ENCODE measurements around the gene GLRB.

GRCh38 chr4:157035471-157035870 lies 40.5 kb upstream of the GLRB start:
- TF ChIP-seq CTCF (IDR thresholded peaks at IDR 0.05 in 2 of 3, conservative IDR thresholded peaks at IDR 0.05 in 1 of 3; ENCODE audit: control insufficient read depth in 2 of 3, extremely low read depth in 1 of 3, insufficient read depth in 1 of 3, low read depth in 3 of 3, low read length in 3 of 3) (no peak), SREBF1 (IDR thresholded peaks at IDR 0.05; ENCODE audit: low read length) (no peak), CHD4 (IDR thresholded peaks at IDR 0.05) (no peak), TAF1 (IDR thresholded peaks at IDR 0.05; ENCODE audit: borderline replicate concordance, low read depth, low read length) (no peak), CEBPB (IDR thresholded peaks at IDR 0.05; ENCODE audit: borderline replicate concordance in 1 of 2, low read depth in 2 of 2, low read length in 2 of 2) (no peak), SP1 (IDR thresholded peaks at IDR 0.05; ENCODE audit: low read depth, low read length) (no peak), EP300 (IDR thresholded peaks at IDR 0.05; ENCODE audit: borderline replicate concordance in 1 of 2, control insufficient read depth in 1 of 2, low read depth in 2 of 2, low read length in 2 of 2) (no peak), BHLHE40 (IDR thresholded peaks at IDR 0.05; ENCODE audit: borderline replicate concordance in 1 of 2, low read depth in 2 of 2, low read length in 1 of 2) (no peak), ELK1 (IDR thresholded peaks at IDR 0.05; ENCODE audit: low read depth, low read length) (no peak), ZBTB33 (IDR thresholded peaks at IDR 0.05) (no peak), SMARCA5 (IDR thresholded peaks at IDR 0.05) (no peak), BCLAF1 (IDR thresholded peaks at IDR 0.05) (no peak)

Data from GM12878 (cell line).